Central memory CD4-positive, alpha-beta T cell (primary cell): Measurements from ENCODE around the gene SMPD1.

Source experiments
- DNase-seq: peaks from one replicate; pipeline ENCODE4 v3.0.0; 2022
- total RNA-seq, 3 experiments: gene quantifications; one replicate each; lab custom pipeline; 2026; lab: John Stamatoyannopoulos, UW

Gene SMPD1
- 6.6 to 23.5 (median 18.4) reads per million in 3 experiments for total RNA-seq

DNA sequence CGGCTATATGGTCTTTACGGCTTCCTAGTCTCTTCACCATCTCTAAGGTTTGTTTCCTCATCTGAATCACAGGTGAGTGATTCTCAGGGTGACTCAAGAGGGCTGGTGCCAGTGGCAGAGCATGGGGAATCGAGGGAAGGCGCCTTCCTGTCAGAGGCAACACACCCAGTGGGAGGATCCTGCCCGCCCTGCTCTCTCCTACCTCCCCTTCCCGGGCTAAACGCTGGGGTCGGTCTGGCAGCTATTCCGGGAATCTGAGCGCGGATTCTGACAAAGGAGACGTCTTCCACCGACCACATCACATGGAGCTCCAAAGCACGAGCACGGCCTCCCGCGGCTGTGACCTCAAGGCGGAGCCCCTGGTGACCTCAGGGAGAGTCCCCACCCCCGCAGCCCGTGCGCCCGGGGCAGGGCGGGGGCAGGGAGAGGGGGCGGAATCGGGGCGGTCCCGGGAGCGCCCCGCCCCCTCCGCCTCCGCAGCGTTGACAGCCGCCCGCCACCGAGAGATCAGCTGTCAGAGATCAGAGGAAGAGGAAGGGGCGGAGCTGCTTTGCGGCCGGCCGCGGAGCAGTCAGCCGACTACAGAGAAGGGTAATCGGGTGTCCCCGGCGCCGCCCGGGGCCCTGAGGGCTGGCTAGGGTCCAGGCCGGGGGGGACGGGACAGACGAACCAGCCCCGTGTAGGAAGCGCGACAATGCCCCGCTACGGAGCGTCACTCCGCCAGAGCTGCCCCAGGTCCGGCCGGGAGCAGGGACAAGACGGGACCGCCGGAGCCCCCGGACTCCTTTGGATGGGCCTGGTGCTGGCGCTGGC, at the start of gene SMPD1:
SMPD1 (plus strand) TSS at position 570 of the 813 bp plus-strand sequence; CDS start at position 695, 125 bp downstream.
- peak; percentile 92 for DNase-seq

DNA sequence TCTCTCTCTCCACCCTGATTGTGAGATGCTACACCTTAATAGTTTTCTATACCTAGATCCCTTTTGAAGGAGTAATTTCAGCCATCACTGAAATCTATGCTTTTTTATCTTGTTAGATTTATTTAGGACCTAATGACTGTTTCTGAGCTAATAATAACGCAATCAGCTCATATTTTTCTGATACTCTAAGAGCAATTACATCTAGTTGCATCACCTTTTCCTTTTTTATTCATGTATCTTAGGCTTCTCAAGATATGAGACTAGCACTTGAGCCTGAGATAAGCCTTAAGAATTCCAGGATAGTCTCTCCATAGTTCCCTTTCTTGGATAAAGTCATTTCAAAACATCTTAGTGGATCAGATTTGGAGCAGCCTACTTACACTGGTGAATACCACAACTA, 44.9 kb upstream of the SMPD1 start:
- no peak for DNase-seq

DNA sequence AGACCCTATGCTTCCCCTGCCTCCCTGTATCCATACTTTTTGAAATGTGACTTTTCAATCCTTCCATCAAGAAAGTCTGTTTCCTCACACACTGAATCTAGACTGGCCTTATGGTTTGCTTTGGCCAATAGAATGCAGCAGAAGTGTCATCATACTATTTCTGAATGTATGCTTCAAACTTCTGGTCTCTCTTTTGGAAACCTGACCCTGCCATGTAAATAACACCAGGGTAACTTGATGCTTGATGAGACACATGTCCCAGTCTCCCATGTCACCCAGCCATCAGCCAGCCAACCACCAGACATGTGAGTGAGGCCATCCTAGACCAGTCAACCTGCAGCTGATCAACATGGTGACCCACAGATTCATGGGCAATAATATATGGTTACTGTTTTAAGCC, 40.2 kb upstream of the SMPD1 start:
- DNase-seq: no peak

DNA sequence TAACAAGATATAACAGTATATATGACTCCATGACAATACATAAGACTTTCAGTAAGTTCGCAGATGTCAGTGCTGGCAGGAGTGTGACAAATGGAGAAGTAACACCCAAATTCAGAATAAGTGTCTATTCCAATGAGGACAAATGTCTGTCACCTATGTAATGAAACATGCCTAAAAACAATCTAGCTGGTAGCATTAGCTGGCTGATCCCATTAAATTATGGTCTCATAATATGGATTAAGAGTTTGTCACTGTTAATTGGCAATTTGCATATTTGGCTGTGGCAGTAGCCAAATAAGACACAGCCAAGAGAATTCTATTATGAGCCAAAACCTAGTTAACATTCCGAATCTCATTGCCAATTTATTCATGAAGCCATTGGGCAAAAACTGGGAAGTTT, 39.8 kb upstream of the SMPD1 start:
- DNase-seq: no peak

DNA sequence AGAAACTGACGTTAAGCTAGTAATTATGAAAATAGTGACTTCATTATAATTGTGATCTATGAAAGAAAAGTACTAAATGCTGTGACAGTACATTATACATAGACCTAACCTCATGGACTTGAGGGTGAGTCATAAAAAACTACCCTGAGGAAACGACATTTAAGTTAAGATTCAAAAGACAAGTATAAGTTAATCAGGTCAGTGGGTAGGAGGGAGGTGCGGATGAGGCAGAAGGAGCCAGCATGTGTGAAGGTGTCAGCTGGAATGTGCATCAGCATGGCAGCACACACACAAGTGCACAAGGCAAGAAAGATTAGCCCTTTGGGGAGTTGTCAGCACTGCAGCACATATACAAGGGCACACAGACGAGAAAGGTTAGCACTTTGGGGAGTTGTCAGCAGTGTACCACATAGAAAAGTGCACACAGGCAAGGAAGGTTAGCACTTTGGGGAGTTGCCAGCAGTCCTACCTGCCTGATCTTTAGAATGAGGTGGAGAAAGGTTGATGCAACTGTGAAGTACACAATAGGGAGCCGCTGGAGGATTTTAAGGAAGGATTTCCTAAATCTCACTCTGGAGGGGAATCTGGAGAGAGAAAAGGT, 38.4 kb upstream of the SMPD1 start:
- DNase-seq: no peak

DNA sequence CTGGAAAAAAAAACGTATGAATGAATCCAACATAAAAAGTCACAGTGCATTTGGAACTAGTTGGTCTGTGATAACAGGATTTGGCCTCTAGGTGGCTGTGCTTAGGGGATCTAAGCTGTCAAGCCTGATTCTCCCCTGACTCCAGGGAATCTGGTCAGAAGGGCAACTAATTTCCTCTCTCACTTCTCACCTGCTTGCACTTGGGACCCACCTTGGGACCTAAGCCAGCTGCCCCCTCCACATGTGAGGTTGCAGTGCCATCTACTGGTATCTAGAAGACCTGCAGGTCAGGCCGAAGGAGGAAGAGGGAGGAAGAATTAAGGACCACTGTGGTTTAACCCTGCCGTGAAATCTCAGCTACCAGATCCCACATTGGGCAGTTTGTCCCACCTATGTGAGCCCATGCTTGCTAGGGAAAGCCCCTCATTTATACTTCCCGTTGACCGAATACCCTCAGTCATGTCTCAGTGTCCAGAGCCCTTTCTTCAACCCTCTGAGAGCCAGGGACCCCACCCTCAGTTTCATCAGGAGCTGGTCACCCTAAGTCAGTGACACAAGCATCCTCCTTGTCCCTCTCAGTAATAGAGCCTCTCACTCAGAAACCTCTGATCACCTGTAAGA, 36.8 kb upstream of the SMPD1 start:
- DNase-seq: peak; percentile 35

DNA sequence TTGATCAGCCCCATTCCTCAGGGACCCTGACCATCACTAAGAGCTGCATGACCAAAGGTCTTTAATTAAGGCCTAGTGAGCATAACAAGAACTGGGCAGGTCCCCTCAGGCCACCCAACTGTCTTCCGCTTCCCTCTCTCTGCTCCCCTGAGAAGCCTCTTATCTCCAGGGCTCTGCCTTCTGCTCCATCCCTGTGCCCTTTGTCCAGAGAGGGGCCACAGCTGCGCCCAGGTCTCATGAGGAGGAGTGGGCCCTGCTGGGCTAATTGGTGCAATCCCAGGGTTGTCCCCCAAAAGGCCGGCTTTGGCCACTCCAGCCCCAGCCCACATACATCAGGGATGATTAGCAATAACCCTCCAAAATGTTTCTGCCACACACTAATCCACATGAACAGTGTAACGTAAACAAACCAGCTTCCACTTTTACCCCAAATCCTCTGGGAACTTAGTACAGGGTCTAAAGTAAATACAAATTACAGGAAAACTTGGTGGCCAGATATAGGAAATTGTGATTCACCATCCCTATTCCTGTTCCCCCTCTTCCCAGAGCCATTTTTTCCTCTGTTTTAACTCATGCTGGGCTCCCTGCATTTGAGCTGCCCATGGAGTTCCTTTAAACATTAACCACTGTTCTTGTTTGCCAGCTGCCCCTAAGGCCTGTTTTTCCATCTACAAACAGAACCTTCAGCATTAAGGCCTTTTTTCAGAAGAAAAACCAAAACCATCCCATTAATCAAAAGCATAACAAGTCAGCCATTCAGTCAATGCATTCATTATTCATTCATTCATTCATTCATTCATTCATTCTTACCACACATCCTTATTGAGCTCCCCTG, 35.4 kb upstream of the SMPD1 start:
- DNase-seq: no peak

DNA sequence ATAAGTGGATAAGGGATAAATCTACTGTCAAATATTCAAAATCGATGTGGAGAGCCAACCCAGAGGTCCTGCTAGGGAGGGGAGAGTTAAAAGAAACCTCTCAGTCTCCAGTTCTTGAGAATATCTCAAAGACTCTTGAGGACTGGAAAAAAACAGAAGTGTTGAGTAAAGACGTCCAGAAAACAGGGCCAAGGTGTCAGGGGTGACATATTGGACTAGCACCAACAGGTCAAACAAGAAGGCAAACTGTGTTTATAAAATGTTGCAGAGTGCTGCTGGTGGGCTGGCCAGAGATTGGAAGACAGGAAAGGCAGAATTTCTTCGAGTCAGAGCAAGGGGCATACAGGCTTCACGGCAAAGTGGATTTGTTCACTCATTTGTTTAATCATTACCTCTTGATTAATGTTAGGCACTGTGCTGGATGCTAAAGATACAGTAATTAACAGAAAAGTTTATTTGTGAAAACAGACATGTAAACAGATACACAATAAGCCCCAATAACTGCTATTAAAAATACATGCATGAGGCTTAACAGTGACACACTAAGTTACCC, 33.7 kb upstream of the SMPD1 start:
- DNase-seq: no peak

DNA sequence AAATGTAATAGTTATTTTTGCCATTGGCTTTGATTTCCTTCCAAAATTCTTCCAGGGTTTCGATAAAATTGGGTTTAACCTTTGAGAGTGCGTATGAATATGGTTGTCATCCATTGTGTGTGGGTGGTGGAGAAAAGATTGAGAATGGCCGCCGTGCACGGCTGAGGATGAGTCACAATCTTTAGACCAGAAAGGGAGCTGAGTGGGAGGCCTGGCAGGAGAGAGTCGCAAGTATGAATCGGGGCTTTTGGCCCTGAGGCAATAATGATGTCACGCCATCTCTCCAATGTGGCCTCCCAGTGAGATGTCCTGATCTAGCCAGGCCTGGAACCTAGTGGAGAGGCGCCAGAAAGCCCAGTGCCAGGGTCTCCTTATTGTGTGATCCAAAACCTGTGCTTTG, 33.1 kb upstream of the SMPD1 start:
- DNase-seq: no peak

DNA sequence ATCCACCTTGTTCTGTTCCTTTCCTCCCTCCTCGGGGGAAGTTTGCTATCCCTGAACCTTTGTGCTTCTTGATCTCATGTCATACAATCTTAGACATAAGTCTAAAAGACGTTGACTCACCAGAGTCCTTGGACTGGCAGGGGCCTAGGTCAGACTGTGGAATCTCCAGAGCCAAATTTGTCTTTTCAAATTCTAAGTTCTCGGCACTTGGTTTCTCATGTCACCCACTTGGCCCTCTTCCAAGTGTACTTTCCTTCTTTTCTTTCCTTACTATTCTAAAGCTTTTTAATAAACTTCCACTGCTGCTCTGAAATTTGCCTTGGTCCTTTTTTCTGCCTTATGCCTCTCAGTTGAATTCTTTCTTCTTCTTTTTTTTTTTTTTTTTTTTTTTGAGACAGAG, 30.1 kb upstream of the SMPD1 start:
- no peak for DNase-seq

DNA sequence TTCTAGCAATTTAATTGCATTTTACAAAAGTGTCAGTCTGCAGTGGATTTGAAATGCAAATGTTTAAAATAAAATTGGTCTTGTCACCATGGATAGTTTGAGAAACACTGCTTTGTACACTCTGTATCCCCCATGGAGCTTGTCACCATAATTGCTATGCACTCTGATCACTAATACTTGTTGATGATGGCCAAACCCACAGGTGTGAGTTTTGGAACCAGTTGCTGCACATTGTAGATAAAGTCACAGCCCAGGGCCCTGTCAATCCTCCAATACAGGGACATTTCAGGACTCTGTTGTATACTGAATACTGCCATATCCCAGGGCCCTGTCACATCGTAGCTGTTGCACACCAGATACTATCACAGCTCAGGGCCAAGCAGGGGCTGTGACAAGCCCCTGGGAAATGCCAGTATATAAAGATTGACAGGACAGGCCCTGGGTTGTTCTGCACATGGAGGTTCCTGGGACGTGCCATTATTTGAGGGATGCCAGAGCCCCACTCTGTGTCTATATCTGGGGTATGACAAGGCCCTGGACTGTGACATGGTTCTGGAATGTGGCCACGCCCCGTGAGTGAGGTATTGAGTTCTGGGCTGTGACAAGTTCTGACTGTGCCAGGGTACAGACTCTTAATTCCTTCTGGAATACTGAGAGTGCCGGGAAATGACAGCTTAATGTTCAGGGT, 27.9 kb upstream of the SMPD1 start:
- no peak for DNase-seq

DNA sequence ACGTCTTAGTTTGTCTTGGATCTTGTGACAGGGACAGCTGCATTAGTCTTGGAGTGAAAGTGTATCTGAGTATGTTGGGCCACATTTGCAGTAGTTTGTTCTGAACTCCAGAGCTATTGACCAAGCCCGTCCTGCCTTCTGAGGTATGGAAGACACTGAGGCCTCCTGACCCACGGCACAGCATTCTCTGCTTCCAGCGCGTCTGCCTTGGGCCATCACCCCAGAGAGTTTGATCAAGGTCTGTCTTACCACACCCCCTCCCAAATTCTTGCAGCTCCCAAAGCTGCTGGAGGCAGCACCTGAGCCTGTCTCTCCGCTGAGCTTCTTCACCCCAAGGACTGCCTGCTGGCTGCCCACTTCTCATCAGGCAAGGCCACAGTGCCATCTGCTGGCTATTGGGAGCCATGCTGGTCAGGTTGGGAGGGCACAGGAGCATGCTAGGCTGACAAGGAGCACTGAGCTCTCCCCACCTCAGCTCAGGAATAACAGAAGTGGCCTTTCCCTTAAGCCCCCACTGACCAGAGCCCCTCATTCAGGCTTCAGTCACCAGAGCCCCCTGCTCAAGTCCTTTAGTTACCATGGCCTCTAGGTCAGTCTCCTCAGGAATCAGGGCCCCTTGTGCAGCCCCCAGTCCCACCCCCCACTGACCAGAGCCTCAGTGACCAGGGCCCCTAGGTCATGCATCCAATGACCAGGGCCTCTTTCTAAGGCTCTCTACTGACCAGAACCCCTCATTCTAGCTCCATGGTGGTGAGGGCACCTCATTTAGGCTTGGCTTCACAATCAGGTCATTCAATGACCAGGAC, 27.2 kb upstream of the SMPD1 start:
- DNase-seq: peak; percentile 34

DNA sequence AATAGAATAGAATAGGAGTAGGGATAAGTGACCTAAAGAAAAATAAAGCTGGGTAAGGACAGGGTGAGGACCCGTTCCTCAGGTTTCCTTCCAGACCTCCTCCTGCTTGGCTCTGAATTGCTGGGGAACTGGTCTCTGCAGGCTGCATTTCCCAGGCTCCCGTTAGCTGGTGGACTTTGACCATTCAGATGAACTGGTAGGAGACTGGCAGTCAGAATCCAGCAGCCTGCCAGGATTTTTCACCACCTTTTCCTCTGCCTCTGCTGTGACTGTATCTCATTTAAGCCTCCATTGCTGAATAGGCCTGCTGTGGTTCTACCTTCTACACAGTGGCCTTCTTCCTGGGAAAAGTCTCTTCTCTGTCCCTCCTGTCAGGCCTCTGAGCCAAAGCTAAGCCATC, 24.6 kb upstream of the SMPD1 start:
- no peak for DNase-seq

DNA sequence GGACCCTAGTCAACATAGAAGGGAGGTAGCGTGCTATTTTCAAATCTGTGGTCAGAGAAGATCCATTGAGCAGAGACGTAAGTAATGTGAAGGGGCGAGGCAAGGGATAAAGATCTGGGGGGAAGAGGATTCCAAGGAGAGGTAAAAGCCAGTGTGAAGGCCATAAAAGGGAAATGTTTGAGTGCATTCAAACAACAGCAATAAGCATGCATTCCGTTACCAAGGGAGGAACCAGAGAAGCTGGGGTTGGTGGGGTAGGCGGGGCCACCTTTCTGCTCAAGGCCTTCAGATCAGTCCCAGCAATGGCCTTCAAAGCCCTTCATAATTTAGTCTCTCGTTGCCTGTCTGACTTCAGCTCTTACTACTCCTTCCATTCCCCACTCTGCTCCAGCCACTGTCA, 18.4 kb upstream of the SMPD1 start:
- no peak for DNase-seq

DNA sequence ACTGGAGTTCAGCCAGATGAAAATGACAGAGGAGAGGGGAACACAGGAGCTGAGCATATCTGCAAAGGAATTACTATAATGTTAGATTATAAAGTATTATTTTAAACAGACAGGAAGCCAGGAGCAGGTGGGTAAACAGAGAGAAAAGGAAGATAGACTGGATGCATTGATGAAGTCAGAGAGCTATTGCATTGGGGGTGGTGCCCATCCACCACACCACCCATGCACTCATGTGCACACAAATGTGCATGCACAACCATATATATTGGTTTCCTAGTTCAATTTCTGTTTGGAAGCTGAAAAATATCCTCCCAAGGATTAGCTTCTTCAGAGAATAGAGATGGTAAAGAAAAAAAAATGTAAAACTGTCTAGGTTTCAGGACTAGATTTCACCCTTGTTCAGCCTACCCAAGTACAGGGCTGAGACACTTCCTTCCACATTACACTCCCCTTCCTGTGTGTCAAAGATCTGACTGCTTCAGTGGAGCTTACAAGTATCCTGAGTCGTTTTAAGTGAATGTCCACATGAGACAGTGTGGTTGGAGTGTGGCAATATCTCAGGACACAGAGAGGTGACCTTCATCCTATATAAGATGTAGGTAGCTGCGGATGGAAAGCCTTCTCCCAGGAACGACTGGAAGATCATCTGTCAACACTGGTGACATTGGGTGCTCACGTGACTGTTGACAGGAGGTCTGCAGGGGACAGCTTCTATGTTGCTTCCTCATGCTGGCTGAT, 12.2 kb upstream of the SMPD1 start:
- no peak for DNase-seq

DNA sequence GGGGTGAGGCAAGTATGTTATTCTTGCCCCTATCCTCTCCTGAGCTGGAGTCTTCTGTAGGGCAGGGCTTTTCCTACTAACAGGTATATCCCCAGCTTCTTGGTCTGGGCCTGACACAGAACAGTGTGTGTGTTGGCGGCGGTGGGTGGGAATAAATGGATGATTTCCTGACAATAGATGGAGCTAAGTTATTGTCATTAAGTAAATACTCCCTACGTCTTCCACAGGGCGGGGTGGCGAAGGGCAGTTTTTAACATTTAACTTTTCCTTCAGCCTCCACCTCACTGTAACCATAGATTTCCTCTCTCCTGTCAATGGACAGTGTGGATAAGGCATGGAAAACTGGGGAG, 11.7 kb upstream of the SMPD1 start:
- DNase-seq: no peak

DNA sequence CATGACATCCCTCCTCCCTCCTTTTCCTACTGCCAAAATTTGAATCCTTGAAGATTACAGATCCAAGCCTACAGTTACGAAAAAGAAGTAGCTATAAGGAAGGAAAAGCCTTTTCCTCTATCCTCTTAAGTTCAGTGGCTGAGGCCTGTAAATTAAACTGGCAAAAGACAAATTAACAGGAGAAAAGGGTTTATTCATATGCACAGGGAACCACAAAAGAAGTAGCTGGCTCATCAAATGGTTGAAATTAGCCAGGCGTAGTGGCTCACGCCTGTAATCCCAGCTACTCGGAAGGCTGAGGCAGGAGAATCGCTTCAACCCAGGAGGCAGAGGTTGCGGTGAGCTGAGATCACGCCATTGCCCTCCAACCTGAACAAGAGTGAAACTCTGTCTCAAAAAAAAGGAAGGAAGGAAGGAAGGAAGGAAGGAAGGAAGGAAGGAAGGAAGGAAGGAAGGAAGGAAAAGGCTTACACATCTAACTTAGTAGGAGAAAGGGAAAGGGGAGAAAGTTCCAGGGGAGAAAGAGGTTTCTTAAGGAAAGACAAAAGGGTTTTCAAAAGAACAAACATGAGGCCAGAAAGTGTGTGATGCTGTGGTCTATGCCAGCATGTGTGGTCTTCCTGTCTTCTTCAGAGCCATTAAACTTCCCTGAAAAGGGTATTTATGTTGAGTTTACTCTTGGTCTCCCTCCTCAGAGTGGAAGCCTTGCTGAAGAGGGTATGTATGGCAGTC, 5.1 kb upstream of the SMPD1 start:
- no peak for DNase-seq

DNA sequence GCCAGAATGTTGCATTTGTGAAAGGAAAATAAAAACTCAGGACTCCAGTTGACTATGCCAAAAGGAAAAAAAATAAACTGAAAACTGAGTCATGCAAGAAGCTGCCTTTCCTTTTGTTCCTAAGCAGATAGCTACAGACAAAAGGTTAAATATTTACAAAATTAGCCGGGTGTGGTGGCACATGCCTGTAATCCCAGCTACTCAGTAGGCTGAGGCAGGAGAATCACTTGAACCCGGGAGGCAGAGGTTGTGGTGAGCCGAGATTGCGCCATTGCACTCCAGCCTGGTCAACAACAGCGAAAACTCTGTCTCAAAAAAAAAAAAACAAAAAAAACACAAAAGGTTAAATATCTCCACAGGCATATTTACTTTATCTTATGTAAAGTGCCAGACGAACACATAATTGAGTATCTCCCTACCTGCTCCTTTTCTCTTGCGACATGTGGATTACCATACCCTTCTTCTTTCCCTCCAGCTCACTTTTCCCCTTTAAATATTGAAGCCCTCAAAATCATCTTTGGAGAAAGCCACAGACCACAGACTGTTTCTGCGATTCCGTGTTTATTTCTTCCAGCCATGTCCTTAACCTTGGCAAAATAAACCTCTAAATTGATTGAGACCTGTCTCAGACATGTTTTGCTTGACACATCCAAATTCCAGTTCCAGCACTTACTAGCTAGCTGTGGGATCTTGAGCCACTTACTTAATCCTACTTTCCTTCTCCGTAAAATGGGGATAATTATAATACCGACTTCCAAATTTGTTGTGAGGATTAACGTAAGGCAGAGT, 2.3 kb upstream of the SMPD1 start:
- DNase-seq: no peak

DNA sequence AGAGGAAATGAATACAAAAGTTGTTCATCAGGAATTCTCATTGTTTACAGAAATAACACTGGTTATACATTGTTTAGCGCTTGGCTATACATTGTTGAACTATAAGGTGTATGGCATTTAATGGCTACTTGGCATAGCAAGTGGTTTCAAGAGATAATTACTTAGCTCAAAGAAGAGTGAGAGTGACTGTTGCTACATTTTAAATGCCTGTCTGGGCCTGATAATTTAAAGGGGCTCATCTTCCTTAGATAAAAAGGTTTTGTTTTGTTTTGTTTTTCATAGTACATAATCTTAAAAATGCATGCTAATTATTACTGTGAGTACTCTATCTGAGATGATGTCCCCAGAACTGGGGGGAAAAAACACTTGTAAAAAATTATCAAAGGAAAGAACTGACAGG, 1.5 kb upstream of the SMPD1 start:
- no peak for DNase-seq
